ENCODE data around the gene LRP5.

GRCh38 chr11:68355471-68355870 is 43.1 kb downstream of the LRP5 start:
- TF ChIP-seq CTCF (IDR thresholded peaks at IDR 0.05), result no peak
- TF ChIP-seq POLR2A (IDR thresholded peaks at IDR 0.05), result no peak

Measured in testis (tissue), 2 donors.